Skin of body (tissue), 2 donors: ENCODE results near the gene FKBP2. TPM values are rescaled to one million over a fixed set of nuclear protein-coding genes. Genes with fewer than 3 reads are reported as not detected.
A peak's percentile ranks its signal among the peaks of the same experiment; 100 is the strongest.

Experiments
- DNase-seq: peaks from one replicate; lab custom pipeline; 2025; lab: John Stamatoyannopoulos, UW
- total RNA-seq: library from RNA; depleted of rRNA; stranded (reverse); fragments of >200 nt; gene quantifications from one replicate; pipeline ENCODE4 v1.2.3, GENCODE V29; 2014

The FKBP2 gene
- 39.4 TPM for total RNA-seq

- DNase-seq: peak; percentile 97
Observed at GRCh38 chr11:64240435-64241240, at the start of gene FKBP2. Gene FKBP2, plus strand, starts transcription at chr11:64241095. Its CDS starts 1,293 bp downstream, at chr11:64242388.

GRCh38 chr11:64192434-64192833 lies 48.5 kb upstream of the FKBP2 start:
- no peak for DNase-seq

- no peak for DNase-seq
Observed at GRCh38 chr11:64196626-64197025, 44.3 kb upstream of the FKBP2 start.

- no peak for DNase-seq
Observed at GRCh38 chr11:64198511-64198910, 42.4 kb upstream of the FKBP2 start.

- DNase-seq: no peak
Observed at GRCh38 chr11:64201543-64201942, 39.4 kb upstream of the FKBP2 start.

GRCh38 chr11:64202992-64203391 lies 37.9 kb upstream of the FKBP2 start:
- DNase-seq: no peak

GRCh38 chr11:64203421-64204079 lies 37.3 kb upstream of the FKBP2 start:
- no peak for DNase-seq

GRCh38 chr11:64204080-64204440 lies 36.8 kb upstream of the FKBP2 start:
- no peak for DNase-seq

GRCh38 chr11:64204464-64204989 lies 36.4 kb upstream of the FKBP2 start:
- DNase-seq: peak; percentile 82

GRCh38 chr11:64206457-64207255 lies 34.2 kb upstream of the FKBP2 start, which contains the start of gene FERMT3:
Gene FERMT3, plus strand, starts transcription at chr11:64206721. Its CDS starts 644 bp downstream, at chr11:64207365.
- DNase-seq: no peak

GRCh38 chr11:64207256-64208085 lies 33.4 kb upstream of the FKBP2 start:
- DNase-seq: peak; percentile 64

GRCh38 chr11:64208086-64208795 lies 32.7 kb upstream of the FKBP2 start:
- no peak for DNase-seq

GRCh38 chr11:64208796-64209562 lies 31.9 kb upstream of the FKBP2 start:
- no peak for DNase-seq

GRCh38 chr11:64209563-64209843 lies 31.4 kb upstream of the FKBP2 start:
- DNase-seq: no peak

- DNase-seq: no peak
Observed at GRCh38 chr11:64210301-64211020, 30.4 kb upstream of the FKBP2 start.

GRCh38 chr11:64211181-64211872 lies 29.6 kb upstream of the FKBP2 start:
- DNase-seq: no peak

- DNase-seq: no peak
Observed at GRCh38 chr11:64216879-64217278, 24.0 kb upstream of the FKBP2 start.

- no peak for DNase-seq
Observed at GRCh38 chr11:64218628-64219353, 22.1 kb upstream of the FKBP2 start.
